ENCODE results near the gene DHPS.

Gene DHPS

DNA sequence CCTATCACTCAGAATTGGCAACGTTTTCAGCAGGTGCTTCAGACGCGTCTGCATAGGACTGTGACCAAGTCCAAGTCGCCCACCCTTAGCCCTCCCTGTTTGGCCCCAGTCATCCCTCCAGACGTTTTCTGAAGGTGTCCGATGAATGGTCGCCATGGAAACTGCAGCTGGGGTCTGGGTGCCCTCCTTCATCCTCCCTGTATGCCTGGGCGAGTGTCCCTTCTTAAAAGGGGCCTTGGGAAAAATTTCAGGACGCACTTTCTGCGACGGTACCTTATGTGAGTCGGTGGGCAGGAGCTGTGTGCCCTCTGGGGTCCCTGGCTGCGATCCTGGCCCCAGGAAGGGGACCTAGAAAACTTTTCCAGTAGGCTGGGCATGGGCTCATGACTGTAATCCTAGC is 40.2 kb downstream of the DHPS start:
- no peak for DNase-seq

DNA sequence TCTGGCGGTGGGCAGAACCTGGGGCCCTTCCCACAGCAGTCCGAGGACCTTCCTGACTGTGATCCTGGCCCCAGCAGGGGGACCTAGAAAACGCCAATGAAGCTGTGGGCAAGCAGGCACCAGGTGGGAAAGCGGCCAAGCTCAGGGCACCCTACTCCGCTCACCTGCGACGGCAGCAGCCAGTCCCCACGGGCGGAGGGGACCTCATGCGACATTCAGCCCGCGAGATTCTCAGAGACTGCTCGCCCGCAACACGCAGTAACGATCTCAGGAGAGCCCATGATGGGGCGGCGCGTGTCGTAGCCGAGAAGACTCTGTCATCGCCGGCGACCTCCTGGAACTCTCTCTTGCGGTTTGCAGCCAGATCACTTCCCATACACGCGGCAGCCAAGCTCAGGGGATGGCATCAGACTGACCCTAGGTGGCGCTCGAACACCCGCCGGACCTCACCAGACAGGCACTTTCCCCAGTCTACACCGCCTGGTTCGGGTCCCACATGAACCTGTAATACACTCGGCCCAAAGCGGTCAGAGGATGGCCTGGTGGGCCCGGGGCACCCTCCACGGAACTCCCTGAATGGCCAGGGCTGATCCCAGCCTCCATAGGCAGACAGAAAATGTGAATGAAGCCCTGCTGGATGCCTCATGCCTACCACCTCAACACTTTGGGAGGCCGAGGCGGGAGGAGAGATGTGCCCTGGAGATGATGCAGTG is 41.6 kb downstream of the DHPS start:
- DNase-seq: no peak

DNA sequence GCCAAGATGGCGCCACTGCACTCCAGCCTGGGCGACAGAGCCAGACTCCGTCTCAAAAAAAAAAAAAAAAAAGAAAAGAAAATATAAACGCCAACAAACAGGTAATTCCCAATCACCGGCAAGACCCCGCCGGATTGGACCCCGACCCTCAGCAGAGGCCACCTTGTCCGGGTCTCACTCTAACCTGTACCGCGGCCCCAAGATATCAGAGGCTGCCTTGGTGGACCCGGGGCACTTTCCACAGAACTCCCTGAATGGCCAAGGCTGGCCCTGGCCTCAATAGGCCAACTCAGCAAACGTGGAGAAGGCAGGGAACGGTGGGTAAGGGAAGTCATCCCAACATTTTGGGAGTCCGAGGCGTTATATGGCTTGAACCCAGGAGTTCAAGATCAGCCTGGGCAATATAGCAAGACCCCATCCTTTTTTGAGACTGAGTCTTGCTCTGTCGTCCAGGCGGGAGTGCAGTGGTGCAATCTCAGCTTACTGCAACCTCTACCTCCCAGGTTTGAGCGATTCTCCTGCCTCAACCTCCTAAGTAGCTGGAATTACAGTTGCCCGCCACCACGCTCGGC is 43.0 kb downstream of the DHPS start:
- no peak for DNase-seq

DNA sequence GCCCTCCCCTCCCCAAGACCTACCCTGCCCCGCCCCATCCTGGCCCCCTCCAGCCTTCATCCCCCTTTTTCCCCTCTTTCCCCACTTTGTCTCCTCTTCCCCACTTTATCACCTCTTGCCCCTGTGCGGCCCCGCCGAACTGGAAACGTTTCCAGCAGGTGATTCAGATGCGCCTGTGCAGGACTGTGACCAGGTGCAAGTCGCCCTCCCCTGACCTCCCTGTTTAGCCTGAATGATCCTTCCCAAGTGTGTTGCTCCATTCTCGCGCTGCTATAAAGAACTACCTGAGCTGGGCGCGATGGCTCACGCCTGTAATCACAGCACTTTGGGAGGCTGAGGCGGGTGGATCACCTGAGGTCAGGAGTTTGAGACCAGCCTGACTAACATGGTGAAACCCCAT is 45.0 kb downstream of the DHPS start:
- DNase-seq: no peak

DNA sequence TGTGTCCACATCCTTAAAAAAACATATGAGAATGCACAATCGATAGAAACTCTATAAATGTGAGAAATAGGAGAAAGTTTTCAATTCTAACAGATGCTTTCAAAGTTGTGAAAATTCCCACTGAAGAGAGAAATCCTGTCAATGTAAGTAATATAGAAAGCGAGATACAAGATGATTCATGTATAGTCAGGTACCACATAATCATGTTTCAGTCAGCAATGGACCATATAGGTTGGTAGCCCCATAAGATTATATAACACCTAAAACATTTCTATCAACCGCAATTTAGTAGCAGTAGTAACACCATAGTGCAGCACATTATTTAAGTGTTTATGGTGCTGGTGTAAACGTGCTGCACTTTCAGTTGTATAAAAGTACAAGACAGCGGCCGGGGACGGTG is 52.5 kb downstream of the DHPS start:
- no peak for DNase-seq

DNA sequence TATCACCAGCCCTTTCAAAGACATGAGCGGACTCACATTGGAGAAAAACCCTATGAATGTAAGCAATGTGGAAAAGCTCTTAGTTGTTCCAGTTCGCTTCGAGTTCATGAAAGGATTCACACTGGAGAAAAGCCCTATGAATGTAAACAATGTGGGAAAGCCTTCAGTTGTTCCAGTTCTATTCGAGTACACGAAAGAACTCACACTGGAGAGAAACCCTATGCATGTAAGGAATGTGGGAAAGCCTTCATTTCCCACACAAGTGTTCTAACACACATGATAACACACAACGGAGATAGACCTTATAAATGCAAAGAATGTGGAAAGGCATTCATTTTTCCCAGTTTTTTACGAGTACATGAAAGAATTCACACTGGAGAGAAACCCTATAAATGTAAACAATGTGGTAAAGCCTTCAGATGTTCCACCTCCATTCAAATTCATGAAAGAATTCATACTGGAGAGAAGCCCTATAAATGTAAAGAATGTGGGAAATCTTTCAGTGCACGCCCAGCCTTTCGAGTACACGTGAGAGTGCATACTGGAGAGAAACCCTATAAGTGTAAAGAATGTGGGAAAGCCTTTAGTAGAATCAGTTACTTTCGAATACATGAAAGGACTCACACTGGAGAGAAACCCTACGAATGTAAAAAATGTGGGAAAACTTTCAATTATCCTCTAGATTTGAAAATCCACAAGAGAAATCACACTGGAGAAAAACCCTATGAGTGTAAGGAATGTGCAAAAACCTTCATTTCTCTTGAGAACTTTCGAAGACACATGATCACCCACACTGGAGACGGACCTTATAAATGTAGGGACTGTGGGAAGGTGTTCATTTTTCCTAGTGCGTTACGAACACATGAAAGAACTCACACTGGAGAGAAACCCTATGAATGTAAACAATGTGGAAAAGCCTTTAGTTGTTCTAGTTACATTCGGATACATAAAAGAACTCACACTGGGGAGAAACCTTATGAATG is 53.3 kb downstream of the DHPS start:
- DNase-seq: no peak

DNA sequence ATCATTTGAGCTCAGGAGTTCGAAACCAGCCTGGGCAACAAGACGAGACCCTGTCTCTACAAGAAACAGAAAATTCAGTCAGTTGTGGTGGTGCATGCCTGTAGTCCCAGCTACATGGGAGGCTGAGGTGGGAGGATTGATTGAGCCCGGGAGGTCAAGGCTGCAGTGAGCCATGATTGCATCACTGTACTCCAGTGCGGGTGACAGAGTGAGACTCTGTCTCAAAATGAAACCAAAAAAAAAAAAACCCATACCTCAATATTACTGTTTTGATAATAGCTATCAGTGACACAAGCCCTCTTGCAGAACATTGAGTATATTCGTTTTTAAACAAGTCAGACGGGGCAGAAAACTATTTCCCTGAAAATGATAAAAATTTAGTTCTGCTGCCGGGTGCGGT is 54.7 kb downstream of the DHPS start:
- DNase-seq: no peak

Data from SW 1271 (cell line).